Measurements from ENCODE around the gene FFAR3. TPM values are rescaled to one million over a fixed set of nuclear protein-coding genes. Genes with fewer than 3 reads are reported as not detected.
A peak's percentile ranks its signal among the peaks of the same experiment; 100 is the strongest.

Gene FFAR3
- total and polyA plus RNA-seq, 9 of the 15 experiments (the other 6 are each of a cell fraction or from before 2014, with no cell fraction given), result not detected

- TF ChIP-seq ZBTB33 (CRISPR knock-in tag; IDR thresholded peaks at IDR 0.05), result no peak
- TF ChIP-seq RAD21 (CRISPR knock-in tag; conservative IDR thresholded peaks at IDR 0.05 in 1 of 2, IDR thresholded peaks at IDR 0.05 in 1 of 2), result peak; percentile 22 to 69; a peak in 2 of 4 replicates
- no peak for TF ChIP-seq CBX8 (IDR thresholded peaks at IDR 0.05; ENCODE audit: borderline replicate concordance, extremely low read depth, low read depth, low read length, poor library complexity, severe bottlenecking)
- no peak for TF ChIP-seq POLR2B (IDR thresholded peaks at IDR 0.05; ENCODE audit: low read depth, partially characterized antibody)
- no peak for TF ChIP-seq HIVEP1 (CRISPR knock-in tag; IDR thresholded peaks at IDR 0.05)
- TF ChIP-seq GTF2B (IDR thresholded peaks at IDR 0.05; ENCODE audit: extremely low read depth, insufficient read length), result no peak
- no peak for TF ChIP-seq TRIM24 (IDR thresholded peaks at IDR 0.05)
- TF ChIP-seq MAZ (CRISPR knock-in tag; conservative IDR thresholded peaks at IDR 0.05 in 1 of 2, IDR thresholded peaks at IDR 0.05 in 1 of 2), result peak in 1 of 2 experiments; percentile 39; a peak in 1 of 4 replicates
- TF ChIP-seq SAFB (IDR thresholded peaks at IDR 0.05; ENCODE audit: borderline replicate concordance, low read depth, low read length), result no peak
- TF ChIP-seq CHD1 (IDR thresholded peaks at IDR 0.05; ENCODE audit: low read length), result no peak
- TF ChIP-seq POLR3G (IDR thresholded peaks at IDR 0.05; ENCODE audit: extremely low read depth, insufficient read length, insufficient replicate concordance), result no peak
- TF ChIP-seq E2F4 (CRISPR knock-in tag; IDR thresholded peaks at IDR 0.05; ENCODE audit: low read depth), result no peak
Observed at GRCh38 chr19:35327642-35328041, 30.6 kb upstream of the FFAR3 start (continued).
